PC-9 (cell line): ENCODE measurements around the gene ANO7. TPM values are rescaled to one million over a fixed set of nuclear protein-coding genes. Genes with fewer than 3 reads are reported as not detected.

ENCODE experiments used
- BruUV-seq: library from RNA; stranded (reverse); fragments of 400-500 nt; replicated peaks from 2 replicates; lab custom pipeline; 2021; lab: Mats Ljungman, UMichigan
- CTCF ChIA-PET: fragments of 300-600 bp; sonication (Branson Sonifier 250); formaldehyde crosslinking; loops from one replicate; lab custom pipeline; 2022; ENCODE audit warnings: antibody characterized with exemption; lab: Charles Lee
- POLR2A ChIA-PET: fragments of 300-600 bp; sonication (Branson Sonifier 250); formaldehyde crosslinking; loops from one replicate; lab custom pipeline; 2022; ENCODE audit warnings: antibody characterized with exemption; ENCODE audit not compliant: unreplicated experiment; lab: Charles Lee
- DNase-seq, 2 experiments: peaks; one replicate each; pipeline versions ENCODE4 v3.0.0 to v3.0.0-alpha.2; 2015 to 2022; ENCODE audit warnings: mixed read lengths in 1 of 2
- H2AFZ ChIP-seq: fragments of 200-600 bp; sonication (generic); 2 replicates; pipeline ENCODE4 v1.8.1; 2017; ENCODE audit warnings: antibody characterized with exemption
- H3F3A ChIP-seq: fragments of 200-600 bp; sonication (generic); 2 replicates; pipeline ENCODE4 v1.8.1; 2017; ENCODE audit warnings: antibody characterized with exemption, mild to moderate bottlenecking, low read depth; ENCODE audit not compliant: insufficient read depth
- H3K27ac ChIP-seq: fragments of 200-600 bp; sonication (generic); 2 replicates; pipeline ENCODE4 v1.6.1; 2016; ENCODE audit warnings: mixed run types
- H3K27me3 ChIP-seq: fragments of 200-600 bp; sonication (generic); 2 replicates; pipeline ENCODE4 v1.6.1; 2016; ENCODE audit warnings: low read depth, mixed run types; ENCODE audit not compliant: insufficient read depth
- H3K36me3 ChIP-seq: fragments of 200-600 bp; sonication (generic); 2 replicates; pipeline ENCODE4 v1.6.1; 2016; ENCODE audit warnings: low read depth, mixed run types
- H3K4me1 ChIP-seq: fragments of 200-600 bp; sonication (generic); replicated peaks from 2 replicates; pipeline ENCODE4 v1.6.1; 2016; ENCODE audit warnings: mixed run types; ENCODE audit not compliant: insufficient read depth
- H3K4me2 ChIP-seq: fragments of 200-600 bp; sonication (generic); 2 replicates; pipeline ENCODE4 v1.6.1; 2017; ENCODE audit warnings: mixed run types
- H3K4me3 ChIP-seq: fragments of 200-600 bp; sonication (generic); 2 replicates; pipeline ENCODE4 v1.6.1; 2016; ENCODE audit warnings: mixed run types
- H3K79me2 ChIP-seq: fragments of 200-600 bp; sonication (generic); 2 replicates; pipeline ENCODE4 v1.6.1; 2017; ENCODE audit warnings: low read depth, mixed run types
- H3K9me2 ChIP-seq: fragments of 200-600 bp; sonication (generic); 2 replicates; pipeline ENCODE4 v1.8.1; 2017; ENCODE audit warnings: mild to moderate bottlenecking; ENCODE audit not compliant: insufficient read depth
- H3K9me3 ChIP-seq: fragments of 200-600 bp; sonication (generic); 2 replicates; pipeline ENCODE4 v1.8.1; 2016; ENCODE audit warnings: low read depth; ENCODE audit not compliant: insufficient read depth
- H4K20me1 ChIP-seq: fragments of 200-600 bp; sonication (generic); 2 replicates; pipeline ENCODE4 v1.8.1; 2017; ENCODE audit not compliant: insufficient read depth
- EZH2 ChIP-seq: fragments of 200-600 bp; sonication (generic); IDR thresholded peaks from 2 replicates; pipeline ENCODE4 v1.8.0; 2017; ENCODE audit warnings: antibody characterized with exemption, low read depth
- intact Hi-C: fragments of 100-400 bp; cut with micrococcal nuclease; formaldehyde crosslinking; loops from one replicate; pipeline ENCODE4 v1.10.0; 2022; ENCODE audit not compliant: unreplicated experiment
- total RNA-seq: library from RNA; stranded (reverse); gene quantifications from 2 replicates; pipeline ENCODE4 v1.2.3, GENCODE V29; 2021
- TF ChIP-seq, protein P1 (sequence below): fragments of 200-600 bp; sonication (generic); conservative IDR thresholded peaks from 2 replicates; pipeline ENCODE4 v1.6.1; 2017; ENCODE audit warnings: mixed run types, antibody characterized with exemption, mild to moderate bottlenecking, moderate library complexity

ANO7 gene
- total RNA-seq, 1 experiment from 2014 or later = 6.5 TPM

DNA sequence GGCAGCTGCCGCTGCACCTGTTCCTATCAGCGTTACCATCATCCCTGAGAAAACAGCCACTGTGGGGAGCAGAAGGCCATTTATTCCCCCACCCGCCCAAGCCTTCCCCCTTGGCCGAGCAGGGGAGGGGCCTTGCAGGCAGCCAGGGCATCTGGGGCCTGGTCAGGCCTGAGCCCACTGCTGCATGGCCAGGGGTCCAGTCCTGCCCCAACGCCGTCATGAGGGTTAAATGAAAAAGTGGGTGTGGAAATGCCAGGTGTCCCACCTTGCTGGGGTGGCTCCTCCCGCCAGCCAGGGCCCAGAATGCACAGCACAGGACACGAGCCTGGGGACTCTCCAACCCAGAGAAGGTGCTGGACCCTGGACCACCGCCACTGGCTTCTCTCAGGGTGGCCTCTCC lies 14.2 kb downstream of the ANO7 start:
- Histone ChIP-seq H3K4me1 (no peaks in the 10 kb centered on the region), H4K20me1 (no peaks in the 10 kb centered on the region), H3K9me2 (no peaks in the 10 kb centered on the region), H2AFZ (no peak overlapping the region), H3K36me3 (no peaks in the 10 kb centered on the region), H3F3A (no peaks in the 10 kb centered on the region; the same call in 1 of the 2 replicates), H3K27ac (no peak overlapping the region), H3K27me3 (0 out of 2 replicates have a peak, but pooled peaks cover under 1% of the 10 kb centered on the region), H3K4me3 (no peak overlapping the region), H3K9me3 (no peaks in the 10 kb centered on the region), H3K4me2 (no peak overlapping the region), H3K79me2 (no peaks in the 10 kb centered on the region)
- CTCF ChIA-PET = no interaction called here
- TF ChIP-seq, protein P1, sequence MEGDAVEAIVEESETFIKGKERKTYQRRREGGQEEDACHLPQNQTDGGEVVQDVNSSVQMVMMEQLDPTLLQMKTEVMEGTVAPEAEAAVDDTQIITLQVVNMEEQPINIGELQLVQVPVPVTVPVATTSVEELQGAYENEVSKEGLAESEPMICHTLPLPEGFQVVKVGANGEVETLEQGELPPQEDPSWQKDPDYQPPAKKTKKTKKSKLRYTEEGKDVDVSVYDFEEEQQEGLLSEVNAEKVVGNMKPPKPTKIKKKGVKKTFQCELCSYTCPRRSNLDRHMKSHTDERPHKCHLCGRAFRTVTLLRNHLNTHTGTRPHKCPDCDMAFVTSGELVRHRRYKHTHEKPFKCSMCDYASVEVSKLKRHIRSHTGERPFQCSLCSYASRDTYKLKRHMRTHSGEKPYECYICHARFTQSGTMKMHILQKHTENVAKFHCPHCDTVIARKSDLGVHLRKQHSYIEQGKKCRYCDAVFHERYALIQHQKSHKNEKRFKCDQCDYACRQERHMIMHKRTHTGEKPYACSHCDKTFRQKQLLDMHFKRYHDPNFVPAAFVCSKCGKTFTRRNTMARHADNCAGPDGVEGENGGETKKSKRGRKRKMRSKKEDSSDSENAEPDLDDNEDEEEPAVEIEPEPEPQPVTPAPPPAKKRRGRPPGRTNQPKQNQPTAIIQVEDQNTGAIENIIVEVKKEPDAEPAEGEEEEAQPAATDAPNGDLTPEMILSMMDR = no peak
- no peak for TF ChIP-seq EZH2
- intact Hi-C loops = no loop called here
- POLR2A ChIA-PET = no interaction called here
- DNase-seq = no peak
- no TSS peak for BruUV-seq

DNA sequence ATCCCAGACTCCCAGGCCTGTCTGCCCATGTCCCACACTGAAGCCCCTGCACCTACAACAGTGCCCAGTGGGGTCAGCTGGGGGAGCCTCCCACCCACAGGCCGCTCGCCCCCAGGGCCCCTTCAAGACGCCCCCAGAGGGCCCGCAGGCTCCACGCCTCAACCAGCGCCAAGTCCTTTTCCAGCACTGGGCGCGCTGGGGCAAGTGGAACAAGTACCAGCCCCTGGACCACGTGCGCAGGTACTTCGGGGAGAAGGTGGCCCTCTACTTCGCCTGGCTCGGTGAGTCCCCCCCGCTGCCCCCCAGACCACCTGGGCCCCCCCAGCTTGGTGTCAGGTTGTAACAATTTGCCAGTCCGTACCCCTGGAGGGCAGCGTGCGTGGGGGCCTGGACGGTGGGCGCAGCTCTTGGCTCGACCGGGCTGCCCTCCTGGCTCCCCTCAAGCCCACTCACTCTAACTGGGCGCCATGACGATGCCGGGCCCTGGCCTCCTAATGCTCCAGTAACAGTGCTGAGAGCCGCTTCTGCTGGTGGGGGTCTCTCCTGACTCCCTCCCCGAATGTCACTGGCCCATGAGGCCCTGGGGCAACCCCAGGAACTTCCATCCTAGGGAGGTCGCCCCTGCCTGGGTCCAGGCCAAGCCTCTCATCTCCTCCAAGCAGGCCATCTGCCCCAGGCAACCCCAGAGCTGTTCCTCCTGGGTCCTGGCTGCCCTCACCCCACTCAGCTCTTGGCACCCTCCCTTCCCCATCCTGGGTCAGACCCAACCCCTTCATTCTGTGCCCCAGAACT lies 14.9 kb downstream of the ANO7 start:
- CTCF ChIA-PET = no interaction called here

DNA sequence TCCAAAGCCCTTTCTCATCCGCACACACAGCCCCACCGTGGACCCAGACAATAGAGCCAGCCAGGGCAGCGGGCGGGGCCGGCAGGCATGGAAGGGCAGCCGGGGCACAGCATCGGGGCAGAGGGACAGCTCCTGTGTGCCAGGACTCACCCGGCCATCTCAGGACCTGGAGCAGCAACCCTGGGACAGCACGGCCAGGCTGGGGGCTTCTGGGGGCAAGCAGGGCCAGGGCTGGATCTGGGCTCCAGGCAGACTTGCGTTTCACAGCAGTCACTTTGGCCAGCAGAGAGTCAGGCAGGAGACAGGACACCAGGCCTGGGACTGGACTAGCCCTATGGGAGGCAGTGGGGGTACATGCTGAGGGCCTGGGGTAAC lies 15.5 kb downstream of the ANO7 start:
- Histone ChIP-seq H2AFZ (no peak overlapping the region), H4K20me1 (no peaks in the 10 kb centered on the region), H3K4me3 (no peak overlapping the region), H3K4me2 (no peak overlapping the region), H3K4me1 (no peaks in the 10 kb centered on the region), H3K27ac (no peak overlapping the region), H3F3A (peaks cover 8% of the 10 kb centered on the region; the same call in 1 of the 2 replicates), H3K36me3 (no peaks in the 10 kb centered on the region), H3K9me2 (no peaks in the 10 kb centered on the region), H3K9me3 (no peaks in the 10 kb centered on the region), H3K79me2 (no peaks in the 10 kb centered on the region), H3K27me3 (peaks cover 11% of the 10 kb centered on the region)
- intact Hi-C loops = no loop called here
- ChIA-PET POLR2A (no interaction called here), CTCF (no interaction called here)
- no TSS peak for BruUV-seq
- TF ChIP-seq, protein P1 = no peak
- no peak for DNase-seq

More for the DNA sequence above, 14.9 kb downstream of the ANO7 start:
- POLR2A ChIA-PET = no interaction called here
- H3K4me1 ChIP-seq = no peaks in the 10 kb centered on the region
- no peak overlapping the region for H3K4me2 ChIP-seq
- TF ChIP-seq EZH2 = no peak
- TF ChIP-seq, protein P1 = no peak
- BruUV-seq = no TSS peak
- H3K4me3 ChIP-seq = no peak overlapping the region
- no peaks in the 10 kb centered on the region for H4K20me1 ChIP-seq
- peaks cover 7% of the 10 kb centered on the region; the same call in 1 of the 2 replicates for H3F3A ChIP-seq
- H3K36me3 ChIP-seq = no peaks in the 10 kb centered on the region
- no peak overlapping the region for H3K27ac ChIP-seq
- intact Hi-C loops = no loop called here
- no peaks in the 10 kb centered on the region for H3K79me2 ChIP-seq
- H3K27me3 ChIP-seq = peaks cover 6% of the 10 kb centered on the region
- no peaks in the 10 kb centered on the region for H3K9me3 ChIP-seq
- DNase-seq = no peak
- H3K9me2 ChIP-seq = no peaks in the 10 kb centered on the region
- H2AFZ ChIP-seq = no peak overlapping the region
